ENCODE measurements around the gene IL31RA.

Gene IL31RA

DNA sequence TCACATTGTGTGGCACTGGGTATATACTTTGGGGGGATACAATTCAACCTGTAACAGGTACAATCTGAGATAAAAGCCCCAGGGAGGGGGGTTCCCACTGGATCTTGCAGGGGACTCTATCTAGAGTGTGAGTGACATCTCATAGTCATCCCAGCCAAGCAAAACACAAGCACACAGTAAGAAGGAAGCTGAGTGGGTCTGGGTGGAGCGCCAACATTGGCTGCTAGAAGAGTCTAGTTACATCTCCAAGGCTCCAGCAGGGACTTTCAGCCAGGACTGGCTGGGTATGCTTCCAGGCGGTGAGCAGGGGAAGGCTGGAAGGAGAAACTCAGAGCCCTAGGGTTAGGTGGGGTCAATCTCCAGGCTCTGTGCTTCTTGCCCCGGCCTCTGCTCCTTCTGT is 53.0 kb downstream of the IL31RA start:
- no peak for DNase-seq

DNA sequence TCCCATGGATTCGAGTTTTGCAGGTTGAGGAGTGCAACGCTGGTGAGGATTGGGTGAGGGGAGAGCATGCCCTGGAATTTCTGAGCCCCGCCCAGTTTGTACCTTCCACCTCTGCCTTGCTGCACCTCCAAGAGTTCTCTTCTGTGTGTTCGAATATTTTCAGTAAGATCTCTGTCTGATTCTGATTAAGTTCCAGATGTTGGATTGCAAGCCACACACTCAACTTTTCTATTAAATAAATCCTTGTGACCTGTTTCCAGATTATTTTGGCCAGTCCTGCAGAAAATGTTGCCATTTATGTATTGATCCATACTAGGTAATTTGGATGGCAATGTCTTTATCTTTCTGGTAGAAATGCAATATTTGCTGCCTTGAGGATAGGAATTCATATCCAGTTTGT is 54.1 kb downstream of the IL31RA start:
- no peak for DNase-seq

DNA sequence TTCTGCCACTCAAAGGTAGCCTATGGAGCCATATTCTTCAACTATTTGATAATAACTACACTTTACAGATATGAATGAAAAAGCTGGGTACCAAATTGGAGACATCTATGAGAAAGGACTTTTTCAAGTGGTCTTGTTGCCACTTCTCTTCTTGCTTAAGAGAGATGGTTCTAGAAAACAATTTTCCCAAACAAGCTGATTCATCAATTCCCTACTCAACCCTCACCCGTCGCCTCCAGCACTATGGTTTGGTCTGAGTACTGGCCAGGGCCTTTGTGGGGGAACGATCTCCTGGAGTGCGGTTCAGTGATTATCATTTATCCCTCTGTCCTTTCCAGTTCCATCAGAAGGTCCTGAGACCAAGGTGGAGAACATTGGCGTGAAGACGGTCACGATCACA is 56.8 kb downstream of the IL31RA start:
- no peak for DNase-seq

- DNase-seq = no peak
These were observed 57.6 kb downstream of the IL31RA start for GRCh38 chr5:55908804-55909203.

GRCh38 chr5:55911784-55912653 is 60.9 kb downstream of the IL31RA start:
- no peak for DNase-seq

GRCh38 chr5:55913466-55914413 is 62.6 kb downstream of the IL31RA start:
- DNase-seq = no peak

GRCh38 chr5:55914971-55915370 is 63.8 kb downstream of the IL31RA start:
- DNase-seq = no peak

DNA sequence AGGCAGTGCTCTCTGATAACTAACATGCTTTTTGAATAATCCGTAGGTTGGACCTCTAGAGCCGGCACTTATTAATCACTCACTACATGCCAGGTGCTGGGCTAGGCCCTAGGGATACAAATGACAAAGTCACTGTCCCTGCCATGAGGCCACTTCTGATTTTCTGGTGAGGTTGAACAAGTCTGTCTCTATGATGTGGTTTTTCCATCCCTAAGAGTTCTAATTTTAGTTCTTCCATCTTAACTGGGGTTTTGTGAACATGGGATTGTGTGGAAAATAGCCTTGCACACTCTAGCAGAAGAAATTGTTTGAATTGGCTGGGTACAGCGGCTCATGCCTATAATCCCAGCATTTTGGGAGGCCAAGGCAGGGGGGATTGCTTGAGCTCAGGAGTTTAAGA is 64.6 kb downstream of the IL31RA start:
- no peak for DNase-seq

DNA sequence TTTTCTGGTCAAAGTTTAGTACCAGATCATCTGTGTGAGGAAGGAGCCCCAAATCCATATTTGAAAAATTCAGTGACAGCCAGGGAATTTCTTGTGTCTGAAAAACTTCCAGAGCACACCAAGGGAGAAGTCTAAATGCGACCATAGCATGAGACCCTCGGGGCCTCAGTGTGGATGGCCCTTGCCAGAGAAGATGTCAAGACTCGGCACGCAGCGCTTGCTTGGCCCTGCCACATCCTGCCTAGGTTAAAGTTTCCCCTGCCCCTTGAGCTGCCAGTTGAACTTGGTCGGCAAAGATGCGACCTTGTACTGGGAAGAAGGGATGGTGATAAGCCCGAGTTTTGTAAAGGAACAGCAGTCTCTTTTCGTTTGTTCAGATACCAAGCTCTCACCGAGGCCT is 65.8 kb downstream of the IL31RA start:
- no peak for DNase-seq

GRCh38 chr5:55917402-55918086 is 66.4 kb downstream of the IL31RA start:
- no peak for DNase-seq

DNA sequence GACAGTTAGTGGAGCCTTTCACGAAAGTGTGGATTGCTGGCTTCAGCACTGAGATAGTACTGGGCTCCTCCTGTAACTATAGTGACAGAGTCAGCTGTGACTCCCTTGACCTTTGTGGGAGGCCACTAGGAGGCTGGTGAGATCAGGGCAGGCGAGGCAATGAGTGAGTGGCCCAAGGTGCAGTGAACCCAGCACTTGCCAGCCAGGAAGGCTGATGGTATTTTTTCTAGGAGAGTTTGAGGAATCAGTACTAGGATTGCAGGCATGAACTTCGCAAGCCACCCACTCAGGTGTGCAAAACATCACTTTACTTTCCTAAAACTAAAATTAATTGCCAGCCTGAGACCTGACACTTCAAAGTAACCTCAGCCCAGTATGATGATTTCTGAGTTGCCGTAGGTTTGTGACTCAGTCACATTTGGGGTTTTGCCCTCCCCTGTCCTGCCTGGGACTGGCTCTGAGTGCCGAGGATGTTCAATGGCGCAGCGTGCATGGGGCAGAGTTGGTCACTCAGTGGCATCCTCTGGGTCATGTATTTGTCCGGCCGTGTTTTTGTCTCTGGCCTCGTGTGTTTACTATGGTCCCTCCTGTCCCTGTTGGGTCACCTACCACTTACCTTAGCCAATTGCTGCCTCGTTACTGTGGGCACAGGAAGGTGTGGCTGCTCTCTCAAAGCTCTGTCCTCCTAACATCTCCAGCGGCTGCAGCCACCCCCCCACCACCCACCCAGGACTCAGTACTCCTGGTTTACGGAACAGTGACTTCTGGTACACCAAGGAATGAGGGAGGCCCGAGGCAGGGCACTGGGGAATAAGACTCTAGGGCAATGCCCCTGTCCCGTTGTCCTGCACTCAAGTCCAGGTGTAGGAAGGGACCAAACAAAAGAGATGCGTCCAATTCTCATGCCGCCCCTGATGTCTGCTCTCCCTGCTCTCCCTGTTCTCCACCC is 67.2 kb downstream of the IL31RA start:
- no peak for DNase-seq

- DNase-seq = no peak
These were observed 68.5 kb downstream of the IL31RA start for GRCh38 chr5:55919625-55920024.

GRCh38 chr5:55920784-55921183 is 69.6 kb downstream of the IL31RA start:
- no peak for DNase-seq

DNA sequence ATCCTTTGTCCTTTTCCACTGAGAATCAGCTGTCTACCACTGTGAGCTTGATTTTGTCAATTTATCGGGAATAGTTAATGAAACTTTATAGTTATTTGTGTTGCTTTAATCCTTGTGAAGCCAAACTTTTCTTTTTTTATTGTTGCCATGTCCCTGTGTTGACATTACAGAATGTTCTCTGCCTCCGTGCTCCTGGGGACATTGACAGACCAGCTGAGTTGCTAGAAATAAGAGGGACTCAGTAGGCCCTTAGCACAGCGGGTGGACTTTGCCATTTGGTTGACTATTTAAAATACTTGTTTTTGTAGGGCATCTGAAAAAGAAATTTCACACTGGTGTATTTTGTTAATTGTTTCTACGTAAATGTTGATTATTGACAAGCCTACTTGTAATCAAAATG is 70.5 kb downstream of the IL31RA start:
- DNase-seq = no peak

DNA sequence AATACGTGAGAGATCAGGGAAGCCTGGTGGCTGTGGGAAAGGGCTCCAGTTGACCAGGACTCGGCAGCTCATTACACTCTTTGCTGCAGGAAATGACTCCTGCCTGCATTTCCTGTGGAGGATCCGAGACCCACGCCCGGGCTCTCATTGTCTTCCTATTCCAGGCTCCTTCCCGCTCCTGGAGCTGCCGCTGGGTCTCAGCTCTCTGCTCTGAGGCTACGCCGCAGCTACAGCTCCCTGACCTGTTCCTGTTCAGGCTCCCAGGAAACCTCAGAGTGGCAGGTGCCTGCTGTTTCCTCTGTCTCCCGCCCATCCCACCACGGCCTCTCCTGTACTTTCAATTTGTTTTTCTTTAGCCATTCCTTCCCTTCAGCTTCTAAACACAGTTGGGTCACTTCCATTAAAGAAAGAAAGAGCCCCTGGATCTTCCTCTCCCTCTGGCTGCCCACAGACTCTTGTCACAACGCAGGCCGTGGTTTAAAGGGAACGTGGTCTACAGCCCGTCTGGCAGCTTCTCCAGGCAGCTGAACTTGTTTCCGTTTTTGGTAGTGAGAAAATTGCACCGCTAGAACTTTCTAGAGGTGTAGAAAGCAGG is 72.1 kb downstream of the IL31RA start:
- DNase-seq = peak; percentile 36

DNA sequence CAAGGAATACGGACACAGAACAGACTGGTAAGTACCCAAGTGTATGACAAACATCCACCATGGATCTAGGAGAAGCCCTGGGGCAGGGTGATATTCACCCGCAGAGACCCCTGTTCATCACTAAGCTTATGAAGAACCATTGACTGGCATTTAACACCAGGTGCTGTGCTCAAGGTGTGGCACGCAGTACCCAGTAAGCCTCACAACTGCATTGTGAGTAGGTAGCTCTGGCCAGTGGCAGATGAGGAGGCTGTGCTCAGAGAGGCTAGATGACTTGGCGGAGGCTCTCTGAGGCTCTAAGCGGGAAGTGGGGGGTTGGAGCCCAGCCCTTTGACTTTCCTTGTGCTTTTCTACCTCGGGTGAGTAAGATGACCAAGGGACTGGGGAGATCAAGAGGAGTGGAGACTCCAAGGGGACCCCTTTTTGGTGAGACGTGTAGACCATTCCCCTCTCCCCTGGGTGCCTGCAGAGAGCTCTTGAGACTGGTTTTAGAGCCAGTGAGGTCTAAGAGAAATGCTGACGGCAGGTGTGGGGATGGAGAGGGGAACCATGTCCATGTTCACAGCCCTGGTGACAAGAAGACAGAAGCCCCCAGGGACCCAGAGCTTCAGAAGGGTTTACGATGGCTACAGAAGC is 72.8 kb downstream of the IL31RA start:
- DNase-seq = no peak

- no peak for DNase-seq
These were observed 73.6 kb downstream of the IL31RA start for GRCh38 chr5:55924744-55925143.

- no peak for DNase-seq
These were observed 74.0 kb downstream of the IL31RA start for GRCh38 chr5:55925181-55925580.

GRCh38 chr5:55925712-55926111 is 74.6 kb downstream of the IL31RA start:
- DNase-seq = no peak

DNA sequence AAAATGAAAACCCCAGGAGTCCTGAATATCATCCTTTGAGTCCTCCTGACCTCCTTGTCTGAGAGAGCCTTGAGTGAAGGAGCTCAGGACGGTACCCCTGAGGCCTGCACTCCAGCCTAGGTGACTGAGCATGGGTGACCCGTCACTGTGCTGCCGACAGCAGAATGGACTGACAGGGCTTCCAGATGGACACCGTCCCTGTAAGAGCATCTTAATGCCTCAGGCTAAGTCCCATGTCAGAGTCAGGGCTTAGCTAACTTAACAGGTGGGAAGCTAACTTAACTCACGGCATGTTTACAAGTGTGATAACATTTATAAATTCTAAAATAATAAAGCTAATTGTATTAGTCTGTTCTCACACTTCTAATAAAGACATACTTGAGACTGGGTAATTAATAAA is 75.3 kb downstream of the IL31RA start:
- DNase-seq = no peak

Measured in CD4-positive, alpha-beta T cell treated with Interleukin-6 for 4 hours (primary cell).